Calu3 (cell line): ENCODE data around the gene HPSE2. TPM values are rescaled to one million over a fixed set of nuclear protein-coding genes. Genes with fewer than 3 reads are reported as not detected.

ENCODE experiments used
- BruUV-seq: library from RNA; stranded (reverse); fragments of 400-500 nt; replicated peaks from 2 replicates; lab custom pipeline; 2021; lab: Mats Ljungman, UMichigan
- CTCF ChIA-PET: fragments of 300-600 bp; sonication (Branson Sonifier 250); formaldehyde crosslinking; loops from one replicate; lab custom pipeline; 2022; ENCODE audit warnings: antibody characterized with exemption; lab: Charles Lee
- DNase-seq: peaks from one replicate; pipeline ENCODE4 v3.0.0; 2022
- H3K27ac Mint-ChIP-seq: one replicate; pipeline ENCODE4 v1.8.0; 2022; ENCODE audit warnings: mixed read lengths; ENCODE audit not compliant: unreplicated experiment
- H3K27me3 Mint-ChIP-seq: one replicate; pipeline ENCODE4 v1.8.0; 2022; ENCODE audit warnings: mixed read lengths; ENCODE audit not compliant: unreplicated experiment
- H3K36me3 Mint-ChIP-seq: one replicate; pipeline ENCODE4 v1.8.0; 2022; ENCODE audit warnings: mild to moderate bottlenecking, moderate library complexity, mixed read lengths; ENCODE audit not compliant: insufficient read depth, unreplicated experiment
- H3K4me1 Mint-ChIP-seq: one replicate; pipeline ENCODE4 v1.8.0; 2022; ENCODE audit warnings: mild to moderate bottlenecking, low read depth, mixed read lengths; ENCODE audit not compliant: unreplicated experiment
- H3K4me3 Mint-ChIP-seq: one replicate; pipeline ENCODE4 v1.8.0; 2022; ENCODE audit warnings: mild to moderate bottlenecking, low read depth, moderate library complexity, mixed read lengths; ENCODE audit not compliant: unreplicated experiment
- H3K9me3 Mint-ChIP-seq: one replicate; pipeline ENCODE4 v1.8.0; 2022; ENCODE audit warnings: low read depth, mixed read lengths; ENCODE audit not compliant: unreplicated experiment
- CTCF ChIP-seq: fragments of 200-600 bp; IDR thresholded peaks from one replicate; pipeline ENCODE4 v1.8.0; 2022; ENCODE audit warnings: antibody characterized with exemption; ENCODE audit not compliant: unreplicated experiment
- intact Hi-C: fragments of 100-400 bp; cut with micrococcal nuclease; formaldehyde crosslinking; loops from one replicate; pipeline ENCODE4 v1.10.0; 2022; ENCODE audit not compliant: unreplicated experiment
- total RNA-seq: library from RNA; stranded (reverse); gene quantifications from 2 replicates; pipeline ENCODE4 v1.2.3, GENCODE V29; 2022

Gene HPSE2
- total RNA-seq, 1 experiment from 2014 or later: not detected

GRCh38 chr10:98528166-98528804, 707.4 kb downstream of the HPSE2 start:
- no peaks in the 10 kb centered on the region for H3K27me3 Mint-ChIP-seq
- BruUV-seq: no TSS peak
- DNase-seq: no peak
- H3K36me3 Mint-ChIP-seq: no peaks in the 10 kb centered on the region
- intact Hi-C loops: no loop called here
- no peak for TF ChIP-seq CTCF
- H3K9me3 Mint-ChIP-seq: no peaks in the 10 kb centered on the region
- no peaks in the 10 kb centered on the region for H3K4me1 Mint-ChIP-seq
- no peak overlapping the region for H3K4me3 Mint-ChIP-seq
- CTCF ChIA-PET: no interaction called here
- no peak overlapping the region for H3K27ac Mint-ChIP-seq

- DNase-seq: no peak
- CTCF ChIA-PET: no interaction called here
- Mint-ChIP-seq H3K27ac (no peak overlapping the region), H3K4me1 (no peaks in the 10 kb centered on the region), H3K4me3 (no peak overlapping the region), H3K36me3 (no peaks in the 10 kb centered on the region), H3K9me3 (no peaks in the 10 kb centered on the region), H3K27me3 (no peaks in the 10 kb centered on the region)
- no TSS peak for BruUV-seq
- TF ChIP-seq CTCF: no peak
- intact Hi-C loops: no loop called here
Measured at GRCh38 chr10:98525969-98526368, 709.7 kb downstream of the HPSE2 start.

DNA sequence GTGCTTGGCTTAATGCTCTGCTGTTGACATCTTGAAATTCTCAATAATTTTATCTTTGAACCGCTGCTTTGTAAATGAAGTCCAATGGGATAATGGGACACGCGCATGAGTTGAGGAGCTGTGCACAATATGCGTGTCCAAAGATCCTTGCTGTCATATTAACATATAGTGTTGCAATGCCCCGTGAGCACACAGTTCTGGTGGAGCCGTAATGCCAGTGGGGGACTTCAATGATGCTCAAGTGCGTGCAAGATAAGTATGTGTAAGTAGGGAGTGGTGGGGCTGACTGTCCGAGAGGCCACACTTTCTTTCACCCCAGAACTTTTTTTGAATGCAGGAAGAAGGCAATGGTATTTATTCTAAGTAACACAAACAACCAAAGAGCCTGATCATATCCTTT, 711.5 kb downstream of the HPSE2 start:
- intact Hi-C loops: no loop called here
- no peaks in the 10 kb centered on the region for H3K4me1 Mint-ChIP-seq
- DNase-seq: no peak
- no TSS peak for BruUV-seq
- TF ChIP-seq CTCF: no peak
- CTCF ChIA-PET: no interaction called here
- H3K4me3 Mint-ChIP-seq: no peak overlapping the region
- H3K9me3 Mint-ChIP-seq: no peaks in the 10 kb centered on the region
- no peak overlapping the region for H3K27ac Mint-ChIP-seq
- H3K36me3 Mint-ChIP-seq: no peaks in the 10 kb centered on the region
- no peaks in the 10 kb centered on the region for H3K27me3 Mint-ChIP-seq

- intact Hi-C loops: no loop called here
- Mint-ChIP-seq H3K4me1 (no peaks in the 10 kb centered on the region), H3K9me3 (no peaks in the 10 kb centered on the region), H3K27me3 (peaks cover 12% of the 10 kb centered on the region), H3K4me3 (no peak overlapping the region), H3K27ac (no peak overlapping the region), H3K36me3 (no peaks in the 10 kb centered on the region)
- no peak for DNase-seq
- no TSS peak for BruUV-seq
- CTCF ChIA-PET: interaction anchor here (0.6 kb wide), 1 partner anchor 475 kb away, joined by 6 read pairs; no protein-coding TSS in a partner anchor
- TF ChIP-seq CTCF: no peak
Measured at GRCh38 chr10:98519841-98520240, 715.8 kb downstream of the HPSE2 start.
